H1 (cell line): ENCODE results near the gene ZSWIM4.

Experiments used
- CEBPB ChIP-seq: IDR thresholded peaks from 2 replicates; pipeline ENCODE4 v1.6.1; 2012; ENCODE audit warnings: low read depth, low read length
- CHD2 ChIP-seq: IDR thresholded peaks from 2 replicates; pipeline ENCODE4 v1.6.1; 2012; ENCODE audit warnings: low read length, improper control_type of control experiment
- EZH2 ChIP-seq: fragments of 200-600 bp; sonication (generic); IDR thresholded peaks from 2 replicates; pipeline ENCODE4 v1.7.1; 2012; ENCODE audit warnings: low read depth, mild to moderate bottlenecking, moderate library complexity, low read length, inconsistent platforms; ENCODE audit not compliant: severe bottlenecking
- PHF8 ChIP-seq: fragments of 200-600 bp; sonication (generic); conservative IDR thresholded peaks from 2 replicates; pipeline ENCODE4 v1.7.1; 2012; ENCODE audit warnings: low read depth, mild to moderate bottlenecking, inconsistent platforms, low read length, moderate library complexity
- POLR2A ChIP-seq, 2 experiments: IDR thresholded peaks; 1 replicate in 1 of 2; 2 replicates in 1 of 2; pipeline ENCODE4 v1.6.1; 2011; ENCODE audit warnings: low read depth in 2 of 2, low read length in 2 of 2, mild to moderate bottlenecking in 2 of 2; ENCODE audit errors: control extremely low read depth in 1 of 2
- POLR2AphosphoS5 ChIP-seq: IDR thresholded peaks from 2 replicates; pipeline ENCODE4 v1.6.1; 2011; ENCODE audit warnings: low read depth, low read length
- RBBP5 ChIP-seq: IDR thresholded peaks from 2 replicates; pipeline ENCODE4 v1.7.1; 2012; ENCODE audit warnings: low read depth, mild to moderate bottlenecking, inconsistent platforms, low read length, moderate library complexity, borderline replicate concordance
- RFX5 ChIP-seq: IDR thresholded peaks from 2 replicates; pipeline ENCODE4 v1.6.1; 2011; ENCODE audit warnings: low read depth, low read length, improper control_type of control experiment, borderline replicate concordance
- SIX5 ChIP-seq: IDR thresholded peaks from 2 replicates; pipeline ENCODE4 v1.6.1; 2011; ENCODE audit warnings: mild to moderate bottlenecking, low read depth, low read length
- SP1 ChIP-seq: IDR thresholded peaks from 2 replicates; pipeline ENCODE4 v1.6.1; 2011; ENCODE audit warnings: low read depth, low read length
- YY1 ChIP-seq: IDR thresholded peaks from 2 replicates; pipeline ENCODE4 v1.6.1; 2011; ENCODE audit warnings: low read depth, mild to moderate bottlenecking, low read length
- TF ChIP-seq, protein P1 (sequence below), 3 experiments: IDR thresholded peaks; 1 replicate in 2 of 3; 2 replicates in 1 of 3; pipeline versions ENCODE4 v1.5.1 to v1.6.1; 2011; ENCODE audit warnings: low read length in 3 of 3, mild to moderate bottlenecking in 3 of 3, inconsistent platforms in 2 of 3, low read depth in 1 of 3, moderate library complexity in 1 of 3; ENCODE audit not compliant: insufficient read depth in 1 of 3; ENCODE audit errors: control extremely low read depth in 1 of 3
- TF ChIP-seq, protein P2 (sequence below): IDR thresholded peaks from 2 replicates; pipeline ENCODE4 v1.6.1; 2011; ENCODE audit warnings: low read length, improper control_type of control experiment

DNA sequence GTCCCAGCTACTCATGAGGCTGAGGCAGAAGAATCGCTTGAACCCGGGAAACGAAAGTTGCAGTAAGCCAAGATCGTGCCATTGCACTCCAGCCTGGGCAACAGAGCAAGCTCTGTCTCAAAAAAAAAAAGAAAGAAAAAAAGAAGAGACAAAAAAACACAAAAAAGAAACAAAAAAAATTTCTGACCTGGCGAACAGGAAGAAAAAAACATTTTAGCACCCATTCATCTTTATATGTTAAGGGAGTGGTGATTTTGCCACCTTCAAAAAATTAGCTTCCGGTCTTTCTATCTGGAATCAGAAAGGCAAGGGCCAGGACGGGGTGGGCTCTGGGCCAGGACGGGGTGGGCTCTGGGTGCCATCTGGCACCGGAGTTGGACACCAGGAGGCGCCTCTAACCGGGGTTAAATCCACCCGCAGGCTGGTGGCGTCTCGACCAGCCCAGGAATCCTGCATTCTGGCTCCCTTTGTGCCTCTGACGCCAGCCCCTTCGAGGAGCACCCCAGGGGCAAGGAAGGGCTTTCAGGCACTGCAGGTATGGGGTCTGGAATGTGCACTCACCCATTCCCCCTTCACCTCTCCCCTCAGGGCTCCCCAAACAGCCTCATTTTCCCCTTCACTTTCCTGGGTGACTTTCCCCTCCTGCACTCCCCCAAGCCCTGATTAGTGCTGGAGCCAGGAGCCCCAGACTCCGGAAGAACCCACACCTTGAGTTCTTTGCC, 10.4 kb upstream of the ZSWIM4 start:
- TF ChIP-seq POLR2A (IDR thresholded peaks at IDR 0.05; ENCODE audit: control extremely low read depth in 1 of 2, low read depth in 2 of 2, low read length in 2 of 2), result no peak
- no peak for TF ChIP-seq SIX5
- TF ChIP-seq, protein P1, sequence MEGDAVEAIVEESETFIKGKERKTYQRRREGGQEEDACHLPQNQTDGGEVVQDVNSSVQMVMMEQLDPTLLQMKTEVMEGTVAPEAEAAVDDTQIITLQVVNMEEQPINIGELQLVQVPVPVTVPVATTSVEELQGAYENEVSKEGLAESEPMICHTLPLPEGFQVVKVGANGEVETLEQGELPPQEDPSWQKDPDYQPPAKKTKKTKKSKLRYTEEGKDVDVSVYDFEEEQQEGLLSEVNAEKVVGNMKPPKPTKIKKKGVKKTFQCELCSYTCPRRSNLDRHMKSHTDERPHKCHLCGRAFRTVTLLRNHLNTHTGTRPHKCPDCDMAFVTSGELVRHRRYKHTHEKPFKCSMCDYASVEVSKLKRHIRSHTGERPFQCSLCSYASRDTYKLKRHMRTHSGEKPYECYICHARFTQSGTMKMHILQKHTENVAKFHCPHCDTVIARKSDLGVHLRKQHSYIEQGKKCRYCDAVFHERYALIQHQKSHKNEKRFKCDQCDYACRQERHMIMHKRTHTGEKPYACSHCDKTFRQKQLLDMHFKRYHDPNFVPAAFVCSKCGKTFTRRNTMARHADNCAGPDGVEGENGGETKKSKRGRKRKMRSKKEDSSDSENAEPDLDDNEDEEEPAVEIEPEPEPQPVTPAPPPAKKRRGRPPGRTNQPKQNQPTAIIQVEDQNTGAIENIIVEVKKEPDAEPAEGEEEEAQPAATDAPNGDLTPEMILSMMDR (IDR thresholded peaks at IDR 0.05; ENCODE audit: control extremely low read depth in 1 of 3, insufficient read depth in 1 of 3, low read depth in 1 of 3, low read length in 3 of 3), result peak; percentile 65 to 82 (median 80)
- TF ChIP-seq CHD2, result peak; percentile 38; the same call in 1 of the 2 replicates
- TF ChIP-seq, protein P2, sequence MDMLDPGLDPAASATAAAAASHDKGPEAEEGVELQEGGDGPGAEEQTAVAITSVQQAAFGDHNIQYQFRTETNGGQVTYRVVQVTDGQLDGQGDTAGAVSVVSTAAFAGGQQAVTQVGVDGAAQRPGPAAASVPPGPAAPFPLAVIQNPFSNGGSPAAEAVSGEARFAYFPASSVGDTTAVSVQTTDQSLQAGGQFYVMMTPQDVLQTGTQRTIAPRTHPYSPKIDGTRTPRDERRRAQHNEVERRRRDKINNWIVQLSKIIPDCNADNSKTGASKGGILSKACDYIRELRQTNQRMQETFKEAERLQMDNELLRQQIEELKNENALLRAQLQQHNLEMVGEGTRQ, result no peak
- no peak for TF ChIP-seq EZH2
- TF ChIP-seq YY1, result no peak; the same call in 1 of the 2 replicates
- no peak for TF ChIP-seq SP1
- TF ChIP-seq PHF8, result no peak
- TF ChIP-seq RBBP5, result no peak
- TF ChIP-seq POLR2AphosphoS5, result no peak
- no peak for TF ChIP-seq RFX5
- TF ChIP-seq CEBPB, result no peak
